Upper lobe of left lung (tissue), 6 donors: ENCODE data around the gene MEGF11. TPM values are rescaled to one million over a fixed set of nuclear protein-coding genes. Genes with fewer than 3 reads are reported as not detected.

Source experiments
- ATAC-seq, 2 donors: fragments of 200-7000 bp; cut with Tn5 transposase; one replicate each; pipeline ENCODE4 v1.9.1; 2022; ENCODE audit warnings: mild to moderate bottlenecking in 2 of 2, moderate library complexity in 2 of 2; ENCODE audit not compliant: low FRiP score in 2 of 2
- DNase-seq, 2 donors: peaks; one replicate each; pipeline ENCODE4 v3.0.0-alpha.2; 2019 to 2020
- H3K27ac ChIP-seq, 4 donors: fragments of 200-600 bp; sonication (generic); one replicate each; pipeline ENCODE4 v1.5.1; 2016 to 2019
- H3K27me3 ChIP-seq, 4 donors: fragments of 200-600 bp; sonication (generic); one replicate each; pipeline ENCODE4 v1.5.1; 2017 to 2019
- H3K36me3 ChIP-seq, 4 donors: fragments of 200-600 bp; sonication (generic); one replicate each; pipeline ENCODE4 v1.5.1; 2016 to 2019
- H3K4me1 ChIP-seq, 4 donors: fragments of 200-600 bp; sonication (generic); one replicate each; pipeline ENCODE4 v1.5.1; 2018 to 2019
- H3K4me3 ChIP-seq, 4 donors: fragments of 200-600 bp; sonication (generic); one replicate each; pipeline ENCODE4 v1.5.1; 2017 to 2019; ENCODE audit warnings: mild to moderate bottlenecking in 2 of 4, moderate library complexity in 1 of 4
- H3K9me3 ChIP-seq, 4 donors: fragments of 200-600 bp; sonication (generic); one replicate each; pipeline ENCODE4 v1.5.1; 2018 to 2019
- EP300 ChIP-seq, 4 donors: sonication (generic); formaldehyde crosslinking; IDR thresholded peaks; one replicate each; pipeline ENCODE4 v1.5.1; 2017; ENCODE audit warnings: antibody characterized with exemption in 4 of 4, control low read depth in 2 of 4
- POLR2A ChIP-seq, 4 donors: fragments of 450-650 bp; IDR thresholded peaks; one replicate each; pipeline ENCODE4 v1.5.1; 2016 to 2017; ENCODE audit warnings: antibody characterized with exemption in 4 of 4, mild to moderate bottlenecking in 2 of 4
- POLR2AphosphoS5 ChIP-seq, 2 donors: sonication (generic); formaldehyde crosslinking; IDR thresholded peaks; one replicate each; pipeline ENCODE4 v1.5.1; 2017; ENCODE audit warnings: antibody characterized with exemption in 2 of 2
- WGBS, 2 donors: methylation state at CpG; one replicate each; pipeline ENCODE4 v1.1.5; 2017 to 2018; 5-methylcytosine and 5-hydroxymethylcytosine counted together
- total RNA-seq, 6 donors: library from RNA; depleted of rRNA in 4 of 6; stranded (reverse); fragments of >200 nt in 4 of 6; gene quantifications; one replicate each; pipeline versions ENCODE4 v1.1.0 to v1.2.1, GENCODE V29; 2016 to 2021
- TF ChIP-seq, protein P1 (sequence below), 6 experiments: fragments of 450-650 bp in 4 of 6; fragments of 200-600 bp in 2 of 6; sonication (generic) in 2 of 6; IDR thresholded peaks; one replicate each; pipeline ENCODE4 v1.5.1; 2016 to 2019; ENCODE audit warnings: antibody characterized with exemption in 6 of 6
- donor health status: DM: no; HTN: no; CAD: no; lungs with moderate emphysema.
- donor health status: DM: no; HTN: yes; CAD: no; lungs with severe emphysema.

MEGF11 gene
- total RNA-seq, 6 donors from 2014 or later, result 1.5 to 4.0 (median 3.5) TPM; not detected in 3

DNA sequence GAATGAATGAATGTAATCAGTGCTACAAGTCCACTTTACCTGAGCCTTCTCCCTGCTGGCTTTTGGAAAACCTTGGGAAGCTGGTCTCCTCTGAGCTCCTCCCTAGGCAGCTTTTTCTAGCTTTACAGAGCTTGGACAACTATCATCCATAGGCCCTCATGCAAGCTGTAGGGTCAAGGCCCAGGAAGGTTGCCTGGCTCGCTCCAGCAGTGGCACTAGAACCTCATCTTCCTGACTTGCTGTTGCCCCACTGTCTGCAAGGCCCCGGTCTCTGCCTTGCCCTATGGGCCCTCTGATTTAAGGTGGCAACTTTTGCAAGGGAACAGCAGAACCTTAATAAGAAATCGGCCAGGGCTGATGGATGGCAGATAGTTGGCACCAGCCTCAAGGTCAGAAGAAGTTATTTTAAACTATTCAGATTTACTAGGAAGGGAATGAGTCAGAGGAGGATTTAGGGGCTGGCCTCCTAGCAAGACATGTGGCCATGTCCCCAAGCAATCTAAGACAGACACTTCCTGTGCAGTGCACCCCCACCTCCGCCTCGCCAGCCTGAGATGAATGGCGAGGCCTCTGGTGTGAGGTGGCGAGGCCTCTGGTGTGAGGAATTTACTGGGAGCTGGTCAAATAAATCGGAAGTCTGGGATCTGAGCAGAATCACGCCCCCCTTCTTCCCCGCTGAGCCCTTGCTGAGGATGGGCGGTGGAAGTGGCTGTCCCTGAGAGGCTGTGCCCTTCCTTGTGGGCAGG, 180.8 kb downstream of the MEGF11 start:
- 60 to 78% methylated on average over 6 to 11 of the region's 11 CpGs for WGBS, 2 donors

DNA sequence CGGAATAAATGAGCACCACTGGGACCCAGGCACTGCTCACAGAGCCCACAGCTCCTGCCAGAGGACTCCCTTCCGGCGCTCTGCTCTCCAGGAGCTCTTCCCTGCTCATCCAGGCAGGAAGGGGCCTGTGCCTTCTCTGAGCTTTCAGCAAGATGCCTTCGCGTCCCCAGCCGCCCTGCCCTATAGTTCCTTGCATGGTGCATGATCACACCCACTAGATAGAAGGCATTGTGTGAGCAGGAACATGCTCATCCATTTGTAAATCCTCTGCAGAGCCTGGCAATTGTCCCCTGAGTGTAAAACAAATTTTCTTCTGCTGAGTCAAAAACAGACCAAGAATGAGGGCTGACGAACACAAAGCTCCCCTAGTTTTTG, 181.6 kb downstream of the MEGF11 start:
- Histone ChIP-seq H3K36me3 (no peaks in the 10 kb centered on the region), H3K27ac (no peak overlapping the region), H3K4me1 (no peaks in the 10 kb centered on the region), H3K27me3 (no peaks in the 10 kb centered on the region), H3K4me3 (no peak overlapping the region), H3K9me3 (no peaks in the 10 kb centered on the region)
- ATAC-seq (no peak), DNase-seq (no peak)
- TF ChIP-seq EP300 (IDR thresholded peaks at IDR 0.05) (no peak), POLR2A (IDR thresholded peaks at IDR 0.05) (no peak), POLR2AphosphoS5 (IDR thresholded peaks at IDR 0.05) (no peak)
- TF ChIP-seq, protein P1, sequence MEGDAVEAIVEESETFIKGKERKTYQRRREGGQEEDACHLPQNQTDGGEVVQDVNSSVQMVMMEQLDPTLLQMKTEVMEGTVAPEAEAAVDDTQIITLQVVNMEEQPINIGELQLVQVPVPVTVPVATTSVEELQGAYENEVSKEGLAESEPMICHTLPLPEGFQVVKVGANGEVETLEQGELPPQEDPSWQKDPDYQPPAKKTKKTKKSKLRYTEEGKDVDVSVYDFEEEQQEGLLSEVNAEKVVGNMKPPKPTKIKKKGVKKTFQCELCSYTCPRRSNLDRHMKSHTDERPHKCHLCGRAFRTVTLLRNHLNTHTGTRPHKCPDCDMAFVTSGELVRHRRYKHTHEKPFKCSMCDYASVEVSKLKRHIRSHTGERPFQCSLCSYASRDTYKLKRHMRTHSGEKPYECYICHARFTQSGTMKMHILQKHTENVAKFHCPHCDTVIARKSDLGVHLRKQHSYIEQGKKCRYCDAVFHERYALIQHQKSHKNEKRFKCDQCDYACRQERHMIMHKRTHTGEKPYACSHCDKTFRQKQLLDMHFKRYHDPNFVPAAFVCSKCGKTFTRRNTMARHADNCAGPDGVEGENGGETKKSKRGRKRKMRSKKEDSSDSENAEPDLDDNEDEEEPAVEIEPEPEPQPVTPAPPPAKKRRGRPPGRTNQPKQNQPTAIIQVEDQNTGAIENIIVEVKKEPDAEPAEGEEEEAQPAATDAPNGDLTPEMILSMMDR (IDR thresholded peaks at IDR 0.05), result no peak
- WGBS, 2 donors, result 83 to 91% methylated on average over 7 of the region's 7 CpGs

More for the DNA sequence above, 180.8 kb downstream of the MEGF11 start:
- DNase-seq (no peak), ATAC-seq (no peak)
- no peak overlapping the region for H3K27ac ChIP-seq
- no peaks in the 10 kb centered on the region for H3K36me3 ChIP-seq
- no peaks in the 10 kb centered on the region for H3K27me3 ChIP-seq
- H3K4me1 ChIP-seq, result no peaks in the 10 kb centered on the region
- no peaks in the 10 kb centered on the region for H3K9me3 ChIP-seq
- no peak overlapping the region for H3K4me3 ChIP-seq
- no peak for TF ChIP-seq POLR2A (IDR thresholded peaks at IDR 0.05)
- no peak for TF ChIP-seq POLR2AphosphoS5 (IDR thresholded peaks at IDR 0.05)

DNA sequence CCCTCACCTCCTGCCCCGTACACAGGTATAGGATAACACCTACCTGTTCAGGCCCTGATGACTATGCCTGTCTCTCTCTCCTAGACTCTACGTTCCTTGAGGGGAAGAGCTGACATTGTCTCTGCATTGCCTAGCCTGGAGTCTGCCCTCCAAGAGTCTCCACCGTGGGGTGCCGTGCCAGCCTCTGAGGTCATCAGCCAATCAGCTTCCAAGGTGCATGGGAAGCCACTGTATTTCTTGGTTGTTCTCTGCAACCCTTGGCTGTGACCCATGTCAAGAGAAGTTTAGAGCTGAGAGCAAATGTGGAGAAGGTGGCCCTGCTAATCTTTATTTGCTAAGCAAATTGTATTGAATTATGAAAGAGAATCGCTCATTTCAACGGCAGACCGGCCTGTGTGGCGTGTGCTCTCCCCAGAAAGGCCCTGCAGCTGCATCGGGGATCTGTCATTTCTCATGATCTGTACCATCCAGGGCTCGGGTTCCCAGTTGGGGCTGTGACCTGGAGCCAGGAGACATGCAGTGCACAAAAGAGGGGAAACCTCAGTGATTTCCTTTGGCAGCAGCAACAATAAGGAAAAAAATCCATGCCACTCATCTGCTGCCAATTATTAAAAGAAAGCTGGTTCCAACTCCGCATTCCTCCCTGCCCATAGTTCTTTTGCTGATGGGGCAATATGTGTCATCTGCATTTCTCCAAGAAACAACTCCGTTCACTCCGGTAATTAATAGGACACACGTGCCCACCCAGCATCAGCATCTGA, 182.2 kb downstream of the MEGF11 start:
- H3K36me3 ChIP-seq, result no peaks in the 10 kb centered on the region
- DNase-seq (no peak), ATAC-seq (peak in 1 of 2 donors; percentile 19)
- H3K4me3 ChIP-seq, result no peak overlapping the region
- no peaks in the 10 kb centered on the region for H3K4me1 ChIP-seq
- WGBS, 2 donors, result 76 to 78% methylated on average over 14 of the region's 14 CpGs
- H3K27ac ChIP-seq, result no peak overlapping the region
- no peaks in the 10 kb centered on the region for H3K27me3 ChIP-seq
- no peaks in the 10 kb centered on the region for H3K9me3 ChIP-seq
- TF ChIP-seq, protein P1 (IDR thresholded peaks at IDR 0.05), result no peak
- TF ChIP-seq EP300 (IDR thresholded peaks at IDR 0.05) (no peak), POLR2AphosphoS5 (IDR thresholded peaks at IDR 0.05) (no peak), POLR2A (IDR thresholded peaks at IDR 0.05) (no peak)

DNA sequence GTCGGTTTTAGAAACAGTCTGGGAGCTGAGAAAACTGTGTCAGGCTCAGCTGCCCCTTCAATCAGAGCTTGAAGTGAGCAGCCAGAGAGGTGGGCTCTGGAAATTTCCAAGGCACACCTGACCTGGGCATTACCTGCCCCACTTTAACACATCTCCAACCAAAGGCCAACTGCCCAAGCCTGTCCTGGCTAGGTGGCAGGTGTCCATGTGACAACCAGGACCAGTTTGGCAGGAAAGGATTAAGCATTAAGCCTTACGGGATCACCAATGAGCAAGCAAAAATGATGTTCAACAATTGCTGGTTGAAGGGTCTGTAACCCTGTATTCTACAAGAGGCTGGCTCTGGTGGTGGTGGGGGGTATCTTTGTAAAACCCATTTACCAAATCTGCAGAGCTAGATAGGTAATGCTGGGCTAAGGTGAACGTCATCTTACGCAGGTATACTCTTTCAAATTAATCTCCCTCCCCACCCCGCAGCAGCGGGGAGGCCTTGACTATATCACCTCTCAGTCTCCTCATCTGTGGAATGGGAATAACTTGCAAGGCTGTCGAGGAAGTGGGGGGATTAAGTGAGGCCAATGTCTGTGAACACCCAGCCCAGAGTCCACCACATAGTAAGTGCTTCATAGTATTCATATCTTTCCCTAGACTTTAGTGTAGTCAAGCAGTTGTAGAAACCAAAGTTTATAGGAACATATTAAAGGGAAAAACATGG, 183.2 kb downstream of the MEGF11 start:
- 92 to 98% methylated on average over 6 to 7 of the region's 7 CpGs for WGBS, 2 donors
- no peaks in the 10 kb centered on the region for H3K27me3 ChIP-seq
- H3K36me3 ChIP-seq, result no peaks in the 10 kb centered on the region
- no peaks in the 10 kb centered on the region for H3K9me3 ChIP-seq
- DNase-seq (no peak), ATAC-seq (no peak)
- no peaks in the 10 kb centered on the region for H3K4me1 ChIP-seq
- H3K4me3 ChIP-seq, result no peak overlapping the region
- no peak for TF ChIP-seq POLR2A (IDR thresholded peaks at IDR 0.05)
- TF ChIP-seq POLR2AphosphoS5 (IDR thresholded peaks at IDR 0.05), result no peak
- TF ChIP-seq, protein P1 (IDR thresholded peaks at IDR 0.05), result no peak
- no peak for TF ChIP-seq EP300 (IDR thresholded peaks at IDR 0.05)
- H3K27ac ChIP-seq, result no peak overlapping the region

GRCh38 chr15:66069751-66070150, 183.8 kb downstream of the MEGF11 start:
- no peak overlapping the region for H3K27ac ChIP-seq
- ATAC-seq, result no peak
- WGBS, 2 donors, result 57 to 70% methylated on average over 2 of the region's 2 CpGs

More at GRCh38 chr15:66069751-66070150, 183.8 kb downstream of the MEGF11 start:
- H3K4me1 ChIP-seq, result no peaks in the 10 kb centered on the region
- DNase-seq, result no peak
- H3K27me3 ChIP-seq, result no peaks in the 10 kb centered on the region
- no peaks in the 10 kb centered on the region for H3K9me3 ChIP-seq
- H3K4me3 ChIP-seq, result no peak overlapping the region
- no peak for TF ChIP-seq POLR2AphosphoS5 (IDR thresholded peaks at IDR 0.05)
- no peaks in the 10 kb centered on the region for H3K36me3 ChIP-seq
